ENCODE data around the gene HEPHL1.
"Not testable (repeated sequence)": the region's sequence is repeated elsewhere in the genome, so short reads cannot be mapped to it uniquely, and the experiment has no call there.

Gene HEPHL1

DNA sequence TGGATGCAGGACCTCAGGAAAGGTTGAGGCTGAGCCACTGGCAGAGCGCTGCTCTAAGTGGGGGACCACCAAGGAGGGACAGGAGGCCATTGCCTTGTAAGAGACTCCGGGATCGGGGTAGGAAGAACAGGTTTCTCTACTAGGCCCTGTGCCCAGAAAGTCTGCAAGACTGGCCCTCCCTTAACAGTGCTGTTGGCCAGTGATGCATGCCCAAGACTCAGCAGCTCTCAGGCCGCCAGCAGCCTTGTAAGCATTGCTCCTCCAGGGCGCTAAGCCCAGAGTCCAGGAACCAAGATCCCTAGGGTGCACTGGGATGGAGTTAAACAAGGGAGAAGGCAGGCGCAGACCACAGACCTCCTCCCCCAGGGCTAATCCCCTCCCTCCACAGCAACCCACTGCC lies 68.2 kb downstream of the HEPHL1 start:
- no peak for DNase-seq

- DNase-seq, result no peak
Observed at GRCh38 chr11:94090401-94090800, 69.2 kb downstream of the HEPHL1 start.

DNA sequence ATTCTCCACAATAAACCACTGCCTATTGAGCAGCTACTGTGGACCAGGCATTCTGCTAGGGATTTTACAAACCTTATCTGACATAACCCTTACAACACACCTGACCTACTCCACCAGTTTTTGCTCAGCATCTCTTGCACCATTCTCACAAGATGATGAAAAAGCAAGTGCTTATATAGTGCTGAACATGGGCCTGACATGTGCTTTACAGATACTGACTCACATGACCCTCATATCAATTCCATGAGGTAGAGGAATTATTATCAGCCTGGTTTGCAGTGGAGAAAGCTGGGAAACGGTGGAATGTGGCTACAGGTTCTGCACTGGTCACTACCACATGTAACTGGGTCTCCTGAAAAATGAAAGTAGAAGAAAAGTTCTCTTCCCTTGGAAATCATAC lies 69.9 kb downstream of the HEPHL1 start:
- no peak for DNase-seq

DNA sequence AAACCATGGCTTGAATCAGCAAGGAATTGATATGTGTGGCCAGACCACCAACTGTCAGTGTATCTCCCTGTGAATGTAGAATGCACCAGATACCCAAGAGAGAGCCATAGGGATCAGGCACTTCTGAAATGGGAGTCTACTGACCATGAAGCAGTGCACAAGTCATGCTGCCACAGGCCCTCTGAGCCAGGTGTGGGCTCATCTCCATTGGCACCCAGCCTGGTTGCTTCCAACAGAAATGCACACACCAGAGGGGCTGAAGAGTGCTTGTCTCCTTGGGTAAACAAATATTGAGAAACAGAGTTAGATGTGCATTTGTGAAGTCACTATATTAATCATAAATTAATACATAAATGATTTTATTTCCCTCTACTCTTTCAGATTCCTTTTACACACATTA lies 79.1 kb downstream of the HEPHL1 start:
- peak; percentile 43 for DNase-seq

DNA sequence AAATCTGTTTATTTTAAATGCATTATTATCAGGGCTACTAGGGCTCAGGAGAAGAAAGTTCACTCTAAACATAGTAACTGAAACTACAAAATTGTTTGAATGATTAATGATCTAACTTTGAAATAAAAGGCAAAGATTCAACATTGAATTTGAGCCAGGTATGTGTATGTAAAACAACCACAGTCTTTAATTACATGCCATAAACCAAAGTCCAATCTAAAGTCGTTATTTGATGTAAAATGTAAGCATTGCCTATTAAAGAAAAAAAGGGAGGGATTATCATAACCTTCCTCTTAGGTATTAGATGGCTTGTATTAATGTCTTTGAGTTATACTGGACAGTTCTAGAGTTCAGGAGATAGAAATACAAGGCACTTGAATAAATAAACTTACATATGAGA lies 82.3 kb downstream of the HEPHL1 start:
- DNase-seq, result no peak

GRCh38 chr11:94104734-94105133 lies 83.6 kb downstream of the HEPHL1 start:
- no peak for DNase-seq

- no peak for DNase-seq
Observed at GRCh38 chr11:94106716-94107115, 85.6 kb downstream of the HEPHL1 start.

GRCh38 chr11:94107363-94107762 lies 86.2 kb downstream of the HEPHL1 start:
- no peak for DNase-seq

DNA sequence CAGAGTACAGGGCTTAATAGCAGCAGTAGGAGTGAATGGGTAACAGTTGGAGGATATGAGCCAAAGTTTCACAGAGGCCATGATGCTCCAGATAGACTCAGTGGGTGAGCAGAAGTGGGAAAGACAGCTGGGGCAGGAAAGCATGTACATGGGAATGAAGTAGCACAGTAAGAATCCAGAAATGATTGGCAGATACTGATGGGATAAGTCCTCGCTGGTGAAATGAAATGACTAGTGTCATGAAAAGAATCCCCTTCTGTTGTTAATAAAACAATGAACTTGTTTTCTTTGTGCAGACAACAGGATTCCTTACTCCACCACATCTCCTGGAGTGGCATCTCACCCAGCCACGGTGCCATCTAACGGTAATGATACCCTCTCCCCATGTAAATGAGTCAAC lies 90.1 kb downstream of the HEPHL1 start:
- no peak for DNase-seq

- DNase-seq, result no peak
Observed at GRCh38 chr11:94111660-94112059, 90.5 kb downstream of the HEPHL1 start.

GRCh38 chr11:94112206-94112953 lies 91.2 kb downstream of the HEPHL1 start:
- DNase-seq, result no peak

DNA sequence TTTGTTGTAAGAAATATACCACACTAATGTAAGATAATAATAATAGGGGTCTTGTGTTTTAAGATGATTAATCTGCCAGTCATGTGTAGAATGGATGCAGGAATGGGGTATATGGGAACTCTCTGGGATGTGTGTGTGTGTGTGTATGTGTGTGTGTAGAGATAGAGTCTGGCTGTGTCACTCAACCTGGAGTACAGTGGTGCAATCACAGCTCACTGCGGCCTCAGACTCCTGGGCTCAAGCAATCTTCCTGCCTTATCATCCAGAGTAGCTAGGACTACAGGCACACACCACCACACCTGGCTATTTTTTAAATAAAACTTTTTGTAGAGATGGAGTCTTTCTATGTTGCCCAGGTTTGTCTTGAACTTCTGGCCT lies 96.0 kb downstream of the HEPHL1 start:
- no peak for DNase-seq

DNA sequence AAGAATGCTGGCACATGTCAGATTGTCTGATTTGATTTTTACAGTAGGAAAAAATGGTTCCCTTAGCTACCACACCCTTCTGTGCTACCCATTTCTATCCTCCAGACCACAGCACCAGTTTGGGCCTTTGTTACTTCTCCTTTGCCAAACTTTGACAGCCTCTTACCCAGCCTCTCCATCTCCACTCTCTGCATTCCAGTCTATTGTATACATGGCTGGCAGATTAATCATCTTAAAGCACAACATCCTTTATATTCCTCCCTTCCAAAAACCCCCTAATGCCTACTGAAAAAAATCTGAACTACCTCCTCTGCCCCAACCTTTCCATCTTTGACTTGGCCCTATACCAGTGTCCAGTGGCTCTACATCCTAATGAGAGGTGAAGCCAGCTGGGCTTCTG lies 96.7 kb downstream of the HEPHL1 start:
- no peak for DNase-seq

DNA sequence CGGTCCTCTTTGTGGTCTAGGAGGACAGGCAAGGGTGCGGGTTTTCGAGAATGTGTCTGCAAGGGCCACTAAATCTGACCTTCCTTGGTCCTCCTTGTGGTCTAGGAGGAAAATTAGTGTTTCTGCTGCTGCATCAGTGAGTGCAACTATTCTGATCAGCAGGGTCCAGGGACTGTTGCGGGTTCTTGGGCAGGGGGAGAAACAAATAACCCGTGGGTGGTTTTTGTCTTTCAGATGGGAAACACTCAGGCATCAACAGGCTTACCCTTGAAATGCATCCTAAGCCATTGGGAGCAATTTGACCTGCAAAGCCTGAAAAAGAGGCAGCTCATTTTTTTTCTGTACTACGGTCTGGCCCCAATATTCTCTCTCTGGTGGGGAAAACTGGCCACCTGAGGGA lies 98.5 kb downstream of the HEPHL1 start:
- DNase-seq, result not testable (repeated sequence)

- not testable (repeated sequence) for DNase-seq
Observed at GRCh38 chr11:94120516-94120915, 99.4 kb downstream of the HEPHL1 start.

DNA sequence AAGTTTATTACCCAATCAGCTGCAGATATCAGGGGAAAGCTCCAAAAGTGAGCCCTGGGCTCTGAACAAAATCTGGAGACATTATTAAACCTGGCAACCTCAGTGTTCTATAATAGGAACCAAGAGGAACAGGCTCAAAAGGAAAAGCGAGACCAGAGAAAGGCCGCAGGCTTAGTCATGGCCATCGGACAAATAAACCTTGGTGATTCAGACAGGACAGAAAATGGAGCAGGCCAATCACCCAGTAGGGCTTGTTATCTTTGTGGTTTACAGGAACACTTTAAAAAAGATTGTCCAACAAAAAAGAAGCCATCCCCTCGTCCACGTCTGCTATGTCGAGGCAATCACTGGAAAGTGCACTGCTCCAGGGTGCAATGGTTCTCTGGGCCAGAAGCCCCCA lies 99.8 kb downstream of the HEPHL1 start:
- no peak for DNase-seq

- DNase-seq, result no peak
Observed at GRCh38 chr11:94125407-94126115, 104.4 kb downstream of the HEPHL1 start.

DNA sequence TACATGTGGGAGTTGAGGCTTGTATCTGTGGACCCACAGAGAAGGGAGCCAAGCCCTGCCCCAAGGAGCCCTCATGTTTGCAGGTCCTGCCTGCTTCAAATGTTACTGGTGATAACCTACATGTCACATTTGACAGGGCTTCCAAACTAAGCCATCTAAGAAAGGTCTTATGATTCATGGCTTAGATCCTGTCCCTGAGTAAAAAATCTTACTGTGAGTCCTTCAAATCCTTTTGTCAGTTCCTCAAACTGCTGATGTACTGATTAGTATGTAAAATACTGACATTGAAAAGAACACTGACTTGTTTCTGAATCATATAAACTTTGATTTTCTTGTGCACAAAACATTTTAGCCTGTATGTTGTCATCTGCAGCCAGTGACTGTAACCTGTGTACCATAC lies 106.5 kb downstream of the HEPHL1 start:
- no peak for DNase-seq

DNA sequence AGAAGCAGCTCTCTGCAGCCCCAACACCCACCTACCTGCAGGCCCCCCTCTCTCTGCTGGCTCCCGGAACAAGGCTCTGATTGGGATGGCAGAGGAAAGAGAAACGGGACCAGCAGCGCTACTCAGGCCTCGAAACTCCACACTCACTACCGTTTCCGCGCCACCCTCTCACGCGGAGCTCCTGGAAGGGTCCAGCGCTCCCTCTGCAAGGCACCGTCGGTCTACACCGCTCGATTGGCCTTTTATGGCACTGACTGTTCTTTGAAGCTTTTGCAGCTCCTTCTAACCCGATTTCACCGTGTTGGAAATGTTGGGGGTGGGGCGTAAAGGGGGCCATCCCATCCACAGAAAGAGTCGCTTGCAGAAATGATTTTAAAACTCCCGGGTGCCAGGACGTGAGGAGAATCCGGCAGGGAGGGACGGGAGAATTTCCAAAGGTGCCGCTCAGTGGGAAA lies 107.2 kb downstream of the HEPHL1 start:
- peak; percentile 69 for DNase-seq

GRCh38 chr11:94128746-94129511 lies 107.8 kb downstream of the HEPHL1 start, which contains the start of gene PANX1:
Gene PANX1, plus strand, starts transcription at chr11:94128841. Its CDS starts 472 bp downstream, at chr11:94129313.
- DNase-seq, result peak; percentile 87

GRCh38 chr11:94129512-94130297 lies 108.6 kb downstream of the HEPHL1 start:
- DNase-seq, result no peak

DNA sequence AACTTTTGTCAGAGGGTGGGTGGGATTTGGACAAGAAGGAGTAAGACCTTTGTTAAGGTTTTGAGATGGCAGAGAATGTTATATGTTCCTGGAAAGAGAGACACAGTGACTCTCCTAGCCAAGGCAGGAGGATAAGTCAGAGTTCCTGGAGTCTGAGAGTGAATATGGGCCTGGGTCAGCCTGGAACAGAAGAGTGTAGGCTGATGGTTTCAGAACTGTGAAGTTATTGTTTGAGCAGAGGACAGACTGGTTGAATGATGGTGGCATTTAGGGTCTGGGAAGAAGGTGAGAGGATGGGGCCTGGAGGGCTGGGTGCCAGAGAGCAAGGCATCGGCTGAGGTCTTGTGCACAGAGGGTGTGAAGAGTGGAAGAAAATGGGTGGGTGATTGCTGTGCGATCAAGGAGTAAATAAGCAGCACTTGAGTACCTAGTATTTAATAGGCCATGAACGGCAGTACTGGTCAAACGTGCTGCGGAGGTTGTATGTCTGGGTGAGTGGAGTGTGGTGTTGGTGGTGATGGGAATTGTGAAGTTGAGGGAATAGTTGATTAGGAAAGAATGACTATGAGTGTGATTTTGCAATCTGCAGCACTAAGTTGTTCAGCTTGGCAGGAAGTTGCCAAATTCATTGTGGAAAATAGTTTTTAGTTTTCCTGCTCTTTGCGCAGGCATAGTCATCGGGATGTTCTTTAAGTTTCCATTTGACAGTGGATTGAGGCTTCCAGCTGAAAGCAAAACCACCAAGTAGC lies 109.3 kb downstream of the HEPHL1 start:
- DNase-seq, result no peak
